Brain microvascular endothelial cell (primary cell): ENCODE data around the gene RNF213.
"Not testable (repeated sequence)": the region's sequence is repeated elsewhere in the genome, so short reads cannot be mapped to it uniquely, and the experiment has no call there.

Source experiments
- DNase-seq: peaks from one replicate; pipeline ENCODE4 v3.0.0-alpha.2; 2020
- H3K27ac ChIP-seq: fragments of 250-450 bp; sonication (Bioruptor Pico); 2 replicates; pipeline ENCODE4 v1.5.1; 2020; ENCODE audit warnings: mild to moderate bottlenecking, moderate library complexity
- H3K27me3 ChIP-seq: fragments of 250-450 bp; sonication (Bioruptor Pico); replicated peaks from 2 replicates; pipeline ENCODE4 v1.5.1; 2020; ENCODE audit warnings: mild to moderate bottlenecking
- H3K36me3 ChIP-seq: fragments of 250-450 bp; sonication (Bioruptor Pico); replicated peaks from 2 replicates; pipeline ENCODE4 v1.5.1; 2020; ENCODE audit warnings: mild to moderate bottlenecking
- H3K4me3 ChIP-seq: 2 replicates; pipeline ENCODE4 v1.5.1; 2011; ENCODE audit warnings: low read depth, mild to moderate bottlenecking, control low read depth, low read length, moderate library complexity
- CTCF ChIP-seq: IDR thresholded peaks from 2 replicates; pipeline ENCODE4 v1.5.1; 2011; ENCODE audit warnings: low read depth, mild to moderate bottlenecking, moderate library complexity, low read length, control low read depth, inconsistent platforms; ENCODE audit errors: missing control alignments
- in situ Hi-C: cut with HindIII; loops from 2 replicates; pipeline ENCODE4 v1.10.0; 2017; ENCODE audit warnings: low sequenced_read_pairs, low pct_ligation_motif_present

The RNF213 gene

GRCh38 chr17:80328634-80329380 lies 68.2 kb downstream of the RNF213 start:
- in situ Hi-C loops = no loop called here
- no peak for TF ChIP-seq CTCF
- H3K27ac ChIP-seq = no peak overlapping the region
- no peak for DNase-seq
- no peaks in the 10 kb centered on the region for H3K27me3 ChIP-seq
- H3K36me3 ChIP-seq = peaks cover 41% of the 10 kb centered on the region
- no peak overlapping the region for H3K4me3 ChIP-seq

GRCh38 chr17:80329421-80329820 lies 68.8 kb downstream of the RNF213 start:
- H3K4me3 ChIP-seq, in situ Hi-C loops, DNase-seq, H3K27me3 ChIP-seq, H3K27ac ChIP-seq: not testable (repeated sequence)
- peaks cover 44% of the 10 kb centered on the region for H3K36me3 ChIP-seq

GRCh38 chr17:80330276-80330675 lies 69.6 kb downstream of the RNF213 start:
- no peak for TF ChIP-seq CTCF
- H3K4me3 ChIP-seq = no peak overlapping the region
- DNase-seq = no peak
- H3K27me3 ChIP-seq = no peaks in the 10 kb centered on the region
- H3K27ac ChIP-seq = no peak overlapping the region
- in situ Hi-C loops = no loop called here
- H3K36me3 ChIP-seq = peaks cover 44% of the 10 kb centered on the region

- peaks cover 46% of the 10 kb centered on the region for H3K36me3 ChIP-seq
- DNase-seq, H3K27ac ChIP-seq, in situ Hi-C loops, H3K4me3 ChIP-seq, H3K27me3 ChIP-seq: not testable (repeated sequence)
Observed at GRCh38 chr17:80330938-80331337, 70.3 kb downstream of the RNF213 start.

GRCh38 chr17:80331820-80332219 lies 71.2 kb downstream of the RNF213 start:
- Histone ChIP-seq H3K27ac (no peak overlapping the region), H3K36me3 (peaks cover 49% of the 10 kb centered on the region), H3K27me3 (no peaks in the 10 kb centered on the region), H3K4me3 (no peak overlapping the region)
- in situ Hi-C loops = no loop called here
- TF ChIP-seq CTCF = no peak
- no peak for DNase-seq

- in situ Hi-C loops = no loop called here
- H3K36me3 ChIP-seq = peaks cover 57% of the 10 kb centered on the region
- no peak overlapping the region for H3K4me3 ChIP-seq
- H3K27me3 ChIP-seq = no peaks in the 10 kb centered on the region
- H3K27ac ChIP-seq = no peak overlapping the region
- no peak for TF ChIP-seq CTCF
- no peak for DNase-seq
Observed at GRCh38 chr17:80337195-80337895, 76.7 kb downstream of the RNF213 start.
